GM21786 (cell line): ENCODE results near the gene PCBD2.
"Not testable (repeated sequence)": the region's sequence is repeated elsewhere in the genome, so short reads cannot be mapped to it uniquely, and the experiment has no call there.

Experiments used
- ATAC-seq: cut with Tn5 transposase; IDR thresholded peaks from one replicate; pipeline ENCODE4 v1.9.1; 2021; ENCODE audit not compliant: unreplicated experiment

Gene PCBD2

GRCh38 chr5:134905246-134905996, 490 bp downstream of the PCBD2 start:
- ATAC-seq = peak; percentile 18

- ATAC-seq = no peak
These were observed 1.9 kb downstream of the PCBD2 start for GRCh38 chr5:134906811-134907210.

- not testable (repeated sequence) for ATAC-seq
These were observed 5.8 kb downstream of the PCBD2 start for GRCh38 chr5:134910752-134911151.

GRCh38 chr5:134911285-134912206, 6.6 kb downstream of the PCBD2 start:
- no peak for ATAC-seq

- no peak for ATAC-seq
These were observed 8.3 kb downstream of the PCBD2 start for GRCh38 chr5:134913254-134913653.

- ATAC-seq = no peak
These were observed 8.9 kb downstream of the PCBD2 start for GRCh38 chr5:134913795-134914194.

- no peak for ATAC-seq
These were observed 12.3 kb downstream of the PCBD2 start for GRCh38 chr5:134917070-134917815.

GRCh38 chr5:134918861-134919260, 13.9 kb downstream of the PCBD2 start:
- no peak for ATAC-seq

- no peak for ATAC-seq
These were observed 16.1 kb downstream of the PCBD2 start for GRCh38 chr5:134920848-134921575.

GRCh38 chr5:134932508-134932907, 27.6 kb downstream of the PCBD2 start:
- no peak for ATAC-seq

GRCh38 chr5:134934202-134934601, 29.3 kb downstream of the PCBD2 start:
- ATAC-seq = no peak

GRCh38 chr5:134935711-134936602, 31.0 kb downstream of the PCBD2 start:
- no peak for ATAC-seq

- ATAC-seq = no peak
These were observed 32.6 kb downstream of the PCBD2 start for GRCh38 chr5:134937526-134937925.

- ATAC-seq = no peak
These were observed 33.1 kb downstream of the PCBD2 start for GRCh38 chr5:134938030-134938429.

- no peak for ATAC-seq
These were observed 34.6 kb downstream of the PCBD2 start for GRCh38 chr5:134939500-134939899.

GRCh38 chr5:134943547-134943946, 38.6 kb downstream of the PCBD2 start:
- no peak for ATAC-seq

GRCh38 chr5:134944630-134945029, 39.7 kb downstream of the PCBD2 start:
- no peak for ATAC-seq

GRCh38 chr5:134945041-134945440, 40.1 kb downstream of the PCBD2 start:
- no peak for ATAC-seq

- ATAC-seq = no peak
These were observed 44.0 kb downstream of the PCBD2 start for GRCh38 chr5:134948911-134949310.

- ATAC-seq = no peak
These were observed 44.4 kb downstream of the PCBD2 start for GRCh38 chr5:134949316-134949715.
